Right kidney (tissue), 9 donors: ENCODE results near the gene C10orf105.

ENCODE experiments used
- DNase-seq: peaks from one replicate; pipeline ENCODE4 v3.0.0-alpha.2; 2016
- long read RNA-seq, 8 donors: transcript quantifications; one replicate each; lab custom pipeline, GENCODE V29; 2026

Gene C10orf105, protein sequence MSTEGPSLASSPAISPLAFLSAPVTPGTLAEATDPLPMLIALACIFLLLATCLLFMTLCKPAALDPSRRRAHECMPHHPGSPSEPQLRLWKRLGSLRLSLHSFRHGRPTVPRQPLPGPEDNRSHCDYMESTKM
- long read RNA-seq, donor 1 = 0 reads
- long read RNA-seq, donor 2 = 0 reads
- long read RNA-seq, donor 3 = 0 reads
- long read RNA-seq, donor 4 = 0 reads
- long read RNA-seq, donor 5 = 0 reads
- long read RNA-seq, donor 6 = 0 reads
- long read RNA-seq, donor 7 = 0 reads
- long read RNA-seq, donor 8 = 0 reads

DNA sequence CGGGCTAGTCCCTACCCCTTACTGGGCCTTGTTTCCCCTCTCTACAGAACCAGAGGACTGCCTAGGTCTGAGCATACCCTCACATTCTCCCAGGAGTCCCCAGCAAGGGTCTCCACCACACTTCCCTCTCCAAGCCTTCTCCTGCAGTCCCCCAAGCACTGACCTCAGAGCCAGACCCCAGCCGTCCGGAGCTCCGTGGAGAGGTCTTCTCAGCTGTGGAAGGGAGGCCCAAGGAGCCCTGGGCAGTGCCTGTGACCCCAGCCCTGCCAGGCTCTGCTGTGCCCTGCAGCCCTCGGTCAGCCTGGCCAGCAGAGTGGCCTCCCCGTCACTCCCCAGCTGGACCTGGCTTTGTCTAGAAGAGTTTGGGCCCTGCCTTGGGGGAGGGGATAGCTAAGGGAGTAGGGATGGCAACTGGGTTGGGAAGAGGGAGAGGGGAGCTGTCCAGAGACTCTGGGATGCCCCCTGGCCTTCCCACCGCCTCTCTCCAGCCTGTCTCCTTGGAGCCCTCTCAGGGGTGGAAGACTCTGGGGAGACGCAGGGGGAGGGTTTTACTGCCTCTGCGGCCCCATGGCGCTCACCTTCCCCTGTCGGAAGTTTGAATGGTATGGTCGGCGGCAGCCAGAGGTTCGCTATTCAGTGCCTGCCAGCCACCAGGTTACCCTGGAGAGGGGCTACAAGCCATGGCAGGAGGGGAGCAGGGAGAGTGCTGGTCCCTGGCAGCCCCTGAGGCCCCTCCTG lies at the start of gene C10orf105:
Gene C10orf105, minus strand, starts transcription at position 315 of the 738 bp plus-strand sequence. CDS start 3,441 bp downstream, outside the sequence.
- peak; percentile 33 for DNase-seq

DNA sequence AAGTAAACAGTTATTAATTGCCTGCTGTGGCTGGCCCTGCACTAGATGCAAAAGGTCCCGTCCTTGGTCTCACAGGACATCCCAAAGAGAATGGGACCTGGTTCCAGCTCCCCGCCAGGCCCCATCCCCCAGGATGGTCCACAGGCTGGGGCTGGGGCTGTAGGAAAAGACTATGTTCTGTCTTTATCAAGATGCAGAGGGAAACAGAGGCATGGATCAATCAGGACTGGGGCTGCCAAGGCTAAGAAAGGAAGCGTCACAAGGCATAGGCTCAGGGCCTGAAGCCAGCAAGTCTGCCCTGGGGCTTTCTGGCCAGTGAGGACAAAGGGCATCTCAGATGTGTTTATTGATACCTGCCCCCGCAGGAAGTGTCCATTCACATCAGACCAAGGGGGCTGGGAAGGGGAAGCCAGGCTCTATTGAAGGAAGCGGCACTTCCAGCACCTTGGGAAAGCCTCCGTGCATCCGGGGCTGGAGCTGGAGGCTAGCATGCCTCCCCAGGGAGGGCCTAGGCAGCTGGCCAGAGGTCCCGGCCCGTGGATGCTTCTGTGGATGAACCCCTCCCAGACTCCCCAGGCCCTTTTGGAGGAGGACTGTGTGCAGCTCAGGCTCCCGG lies 48.0 kb upstream of the C10orf105 start:
- DNase-seq = no peak

DNA sequence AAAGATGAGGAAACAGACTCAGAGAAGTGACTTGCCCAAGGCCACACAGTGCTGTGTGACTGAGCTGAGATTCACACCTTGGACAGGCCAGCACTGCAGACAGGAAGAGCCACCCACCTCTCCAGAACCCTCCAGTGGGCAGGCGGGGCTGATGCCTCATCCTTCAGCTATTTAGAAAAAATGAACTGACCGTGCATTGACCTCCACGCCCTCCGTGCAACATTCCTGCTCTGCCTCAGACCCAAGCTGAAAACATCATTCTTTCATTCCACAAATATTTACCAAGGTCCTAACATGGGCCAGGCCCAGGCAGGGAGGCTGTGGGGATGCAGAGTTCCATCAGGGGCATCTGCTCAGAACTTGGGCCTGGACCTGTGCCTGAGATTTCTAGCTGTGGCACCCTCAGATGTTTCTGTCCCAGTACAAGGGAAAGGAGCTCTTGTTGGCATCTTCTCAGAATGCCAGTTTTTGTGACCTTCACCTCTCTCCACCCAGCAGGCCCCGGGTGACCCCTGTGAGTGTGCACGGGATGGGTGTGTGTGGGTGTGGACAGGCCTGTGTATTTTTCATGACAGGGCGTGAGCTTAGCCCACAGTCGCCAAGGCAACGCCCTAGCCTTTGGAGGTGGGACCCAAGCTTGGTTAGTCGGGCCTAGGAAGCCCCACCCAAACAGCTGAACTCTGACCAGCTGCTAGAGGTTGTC lies 47.3 kb upstream of the C10orf105 start:
- DNase-seq = no peak

DNA sequence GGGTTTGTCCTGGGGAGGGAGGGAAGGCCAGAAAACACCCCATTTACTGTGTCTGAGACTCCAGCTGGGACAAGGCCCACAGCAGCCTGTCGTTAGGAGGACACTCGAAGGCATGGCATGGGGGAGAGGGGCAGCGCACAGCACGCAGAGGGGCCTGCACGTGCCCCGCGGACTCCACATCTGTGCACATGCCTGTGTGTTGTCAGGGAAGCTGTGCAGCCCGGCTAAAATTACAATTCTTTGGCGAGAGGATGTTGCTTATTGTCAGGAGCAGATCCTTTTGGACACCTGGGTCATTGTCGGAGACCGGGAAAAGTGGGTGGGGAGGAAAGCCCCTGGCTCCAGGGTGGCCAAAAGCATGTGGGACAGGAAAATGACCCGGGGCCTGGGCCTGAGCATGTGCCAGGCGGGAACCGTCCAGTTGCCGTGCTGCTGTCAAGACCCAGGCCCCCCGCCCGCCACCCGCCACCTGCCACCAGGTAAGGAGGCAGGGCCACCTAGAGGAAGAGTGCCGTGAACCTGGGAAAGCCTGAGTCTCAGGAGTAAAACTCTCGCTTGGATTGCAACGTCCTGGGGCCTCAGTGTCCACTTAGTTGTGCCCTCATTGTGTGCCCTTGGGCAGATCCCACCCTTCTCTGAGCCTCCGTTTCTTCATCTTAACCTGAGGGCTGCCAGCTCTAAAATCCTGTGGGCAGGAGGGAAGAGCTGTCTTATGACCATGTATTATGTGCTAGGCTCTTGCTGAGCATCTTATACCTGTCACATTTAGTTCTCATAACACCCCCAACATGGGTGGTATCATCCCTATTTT lies 46.5 kb upstream of the C10orf105 start:
- DNase-seq = no peak

DNA sequence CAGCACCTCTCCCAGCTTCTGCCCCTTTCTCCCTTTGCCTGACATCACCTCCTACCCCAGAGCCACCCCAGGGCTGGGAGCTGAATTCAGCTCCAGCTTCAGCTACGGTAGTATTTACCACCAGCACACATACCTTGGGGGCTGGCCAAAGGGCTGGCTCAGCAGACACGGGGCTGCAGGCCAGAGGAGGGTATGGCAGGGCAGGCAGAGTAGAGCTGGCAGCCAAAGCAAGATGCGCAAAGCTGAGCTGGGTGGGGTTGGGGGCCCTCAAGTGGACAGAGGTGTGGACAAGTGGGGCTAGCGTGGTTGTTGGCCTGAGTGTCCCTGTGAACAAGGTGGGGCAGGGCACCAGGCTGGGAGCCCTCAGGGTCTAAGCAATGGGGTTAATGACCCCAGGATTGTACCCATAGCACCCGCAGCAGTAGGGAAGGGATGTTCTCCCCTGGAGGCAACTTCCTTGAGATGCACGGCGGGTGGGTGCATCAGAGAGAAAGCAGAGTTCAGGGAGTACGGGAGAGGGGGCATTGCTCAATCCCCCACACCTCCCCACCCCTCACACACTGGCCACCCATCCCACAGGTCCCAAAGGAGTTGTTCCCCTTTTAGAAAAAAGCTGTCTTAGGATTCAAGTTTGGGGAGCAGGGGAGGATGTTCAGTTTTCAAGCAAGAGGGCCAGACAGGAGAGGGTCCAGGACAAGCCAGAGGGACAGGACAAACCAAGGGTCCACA lies 45.8 kb upstream of the C10orf105 start:
- no peak for DNase-seq

DNA sequence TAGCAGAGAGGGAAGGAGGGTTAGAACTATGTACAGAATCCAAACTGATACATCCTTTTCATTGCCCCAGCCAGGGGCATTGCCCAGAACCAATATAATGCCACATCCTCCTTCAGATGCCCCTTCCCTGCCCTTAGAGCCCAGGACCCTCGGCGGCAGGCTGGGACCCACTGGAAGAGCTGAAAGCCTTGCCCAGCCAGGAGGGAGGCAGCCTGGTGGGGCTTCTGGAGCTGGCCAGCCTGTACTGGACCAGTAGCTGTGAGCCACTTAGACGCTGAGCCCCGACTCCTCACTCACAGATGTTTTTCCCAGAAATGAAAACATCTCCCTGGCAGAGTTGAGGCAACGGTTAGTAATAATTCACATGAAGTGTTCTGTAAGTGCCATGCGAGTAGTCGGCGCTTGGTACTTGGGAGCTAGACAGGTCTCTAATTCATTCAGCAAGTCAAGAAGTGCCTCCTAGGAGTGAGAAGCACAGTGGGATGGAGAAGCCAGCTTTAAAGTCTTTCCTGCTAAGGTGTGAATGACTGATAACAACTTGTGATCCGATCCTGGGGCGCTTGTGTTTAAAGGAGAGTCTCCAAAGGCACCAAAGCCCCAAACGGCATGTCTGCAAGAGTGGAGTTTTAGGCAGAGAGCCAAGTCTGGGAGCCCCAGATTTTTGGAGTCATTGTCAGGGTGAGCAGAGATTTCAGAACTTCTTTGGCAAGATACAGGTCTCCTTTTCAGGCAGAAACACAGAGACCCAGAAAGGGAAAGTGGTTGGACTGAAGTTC lies 44.0 kb upstream of the C10orf105 start:
- DNase-seq = no peak

DNA sequence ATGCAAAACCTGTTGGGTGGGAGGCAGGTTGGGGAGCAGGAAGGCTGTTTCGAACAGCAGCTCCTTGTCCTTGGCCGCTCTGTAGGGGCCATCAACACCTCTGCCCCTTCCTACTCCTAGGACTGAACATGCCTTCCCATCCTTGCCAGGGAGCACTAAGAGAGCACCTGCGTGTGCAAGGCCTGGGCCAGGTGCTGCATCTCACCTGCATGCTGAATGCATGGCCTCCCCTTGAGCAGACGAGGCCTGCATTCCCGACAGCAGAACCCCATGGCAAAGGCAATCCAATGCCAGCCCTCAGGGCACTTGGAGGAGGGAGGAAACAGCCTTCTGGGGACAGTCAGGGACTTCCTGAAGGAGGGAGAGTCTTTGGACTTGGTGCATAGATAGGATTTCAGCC lies 42.7 kb upstream of the C10orf105 start:
- no peak for DNase-seq

DNA sequence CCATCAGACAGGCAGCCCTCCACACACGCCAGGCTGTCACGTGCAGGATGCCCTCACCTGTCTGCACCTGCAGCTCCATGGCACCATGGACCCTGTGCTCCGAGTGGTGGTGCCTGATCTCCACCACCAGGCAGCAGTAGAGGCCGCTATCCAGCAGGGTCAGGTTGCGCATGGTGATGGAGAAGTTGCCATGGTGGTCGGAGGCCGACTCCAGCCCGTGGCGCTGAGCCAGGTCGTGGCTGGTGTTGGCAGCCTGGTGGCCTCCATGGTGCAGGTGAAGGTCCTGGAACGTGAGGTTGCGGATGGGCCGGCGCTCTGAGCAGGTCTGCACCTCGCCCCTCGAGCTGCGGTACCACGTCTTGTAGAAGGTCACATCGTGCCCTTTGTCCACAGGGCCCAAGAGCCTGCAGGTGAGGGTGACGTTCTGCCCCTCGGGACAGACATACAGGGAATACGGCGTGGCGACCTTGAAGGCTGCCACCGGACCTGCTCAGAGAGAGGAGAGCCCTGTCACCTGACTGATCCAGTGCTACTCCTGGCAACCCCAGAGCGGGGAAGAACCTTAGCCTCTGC lies 42.0 kb upstream of the C10orf105 start:
- DNase-seq = no peak

DNA sequence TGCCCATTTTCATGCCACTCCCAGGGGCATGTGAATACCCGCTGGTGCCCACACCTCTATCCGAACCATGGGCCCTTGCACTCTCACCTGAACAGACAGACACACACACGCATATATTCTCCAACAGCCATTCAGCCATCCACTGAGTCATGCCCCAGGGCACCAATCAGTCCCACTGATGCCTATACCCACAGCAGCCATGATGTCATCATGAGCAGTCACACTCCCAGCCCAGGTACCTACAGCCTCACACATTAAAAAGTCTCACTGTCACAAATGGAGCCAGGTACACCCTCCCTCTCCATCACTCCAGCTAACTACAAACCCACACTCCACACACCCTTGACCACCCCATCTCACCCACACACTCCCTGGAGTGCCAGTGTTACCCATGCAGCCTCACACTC lies 41.5 kb upstream of the C10orf105 start:
- no peak for DNase-seq

DNA sequence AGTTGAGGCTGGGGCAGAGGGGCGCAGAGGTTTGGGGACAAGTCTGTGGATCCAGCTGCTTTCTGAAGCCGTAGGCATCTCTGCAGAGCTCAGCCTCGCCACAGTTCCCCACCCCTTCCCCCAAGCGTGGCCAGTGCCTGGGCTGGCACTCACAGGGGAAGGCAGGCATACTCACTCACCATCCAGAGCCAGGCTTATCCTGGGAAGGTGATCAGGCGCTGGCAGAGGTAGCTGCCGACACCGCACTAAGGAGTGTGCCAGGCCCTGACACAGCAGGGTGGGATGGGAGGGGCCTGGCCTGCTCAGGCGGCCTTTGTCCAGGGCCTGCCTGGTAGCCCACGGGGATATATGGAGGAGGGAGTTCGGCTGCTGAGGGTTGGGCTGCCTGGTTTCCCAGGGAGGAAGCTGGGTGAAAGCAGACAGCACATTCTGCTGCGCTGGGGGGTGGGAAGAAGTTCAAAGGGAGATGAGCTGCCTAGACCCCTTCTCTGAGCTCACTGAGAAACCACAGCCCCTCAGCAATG lies 37.9 kb upstream of the C10orf105 start:
- DNase-seq = no peak

DNA sequence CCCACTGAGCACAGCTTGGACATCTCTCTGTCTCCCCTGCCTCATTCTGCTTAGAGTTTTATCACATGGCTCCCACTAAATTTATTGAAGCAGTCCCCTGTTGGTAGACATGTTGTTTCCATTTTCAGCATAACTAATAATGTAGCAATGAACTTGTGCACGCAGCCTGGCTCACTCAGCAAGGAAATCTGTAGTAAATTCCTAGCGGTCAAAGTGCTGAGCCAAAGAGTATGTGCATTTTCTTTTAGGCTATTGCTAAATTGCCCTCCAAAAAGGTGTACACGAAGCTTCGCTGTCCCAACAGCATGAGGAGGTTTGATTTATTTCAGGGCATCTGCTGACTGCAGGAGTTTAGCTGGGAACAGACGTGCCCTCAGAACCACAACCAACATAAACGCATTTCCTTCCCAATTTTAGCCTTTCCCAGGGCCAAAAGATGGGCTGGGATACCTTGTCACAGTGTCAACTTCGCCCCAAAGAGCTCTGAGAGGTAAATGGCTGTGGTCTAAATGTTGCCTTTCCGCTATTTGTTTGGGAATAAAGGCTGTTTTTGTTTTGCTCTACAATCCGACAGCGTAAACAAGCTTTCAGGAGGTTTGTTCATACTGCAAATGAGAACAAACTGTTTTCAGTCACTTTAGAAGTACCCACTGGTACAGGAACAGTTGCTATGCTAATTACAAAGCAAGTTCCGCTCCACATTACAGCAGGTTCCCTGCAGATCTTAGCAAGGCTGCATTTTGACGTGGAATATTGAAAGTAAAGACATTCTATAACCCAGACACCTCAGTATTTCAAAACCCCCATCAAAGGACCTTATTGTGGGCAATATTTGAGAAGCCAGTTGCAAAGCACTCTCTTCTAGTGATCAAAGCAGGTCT lies 37.0 kb upstream of the C10orf105 start:
- DNase-seq = no peak

DNA sequence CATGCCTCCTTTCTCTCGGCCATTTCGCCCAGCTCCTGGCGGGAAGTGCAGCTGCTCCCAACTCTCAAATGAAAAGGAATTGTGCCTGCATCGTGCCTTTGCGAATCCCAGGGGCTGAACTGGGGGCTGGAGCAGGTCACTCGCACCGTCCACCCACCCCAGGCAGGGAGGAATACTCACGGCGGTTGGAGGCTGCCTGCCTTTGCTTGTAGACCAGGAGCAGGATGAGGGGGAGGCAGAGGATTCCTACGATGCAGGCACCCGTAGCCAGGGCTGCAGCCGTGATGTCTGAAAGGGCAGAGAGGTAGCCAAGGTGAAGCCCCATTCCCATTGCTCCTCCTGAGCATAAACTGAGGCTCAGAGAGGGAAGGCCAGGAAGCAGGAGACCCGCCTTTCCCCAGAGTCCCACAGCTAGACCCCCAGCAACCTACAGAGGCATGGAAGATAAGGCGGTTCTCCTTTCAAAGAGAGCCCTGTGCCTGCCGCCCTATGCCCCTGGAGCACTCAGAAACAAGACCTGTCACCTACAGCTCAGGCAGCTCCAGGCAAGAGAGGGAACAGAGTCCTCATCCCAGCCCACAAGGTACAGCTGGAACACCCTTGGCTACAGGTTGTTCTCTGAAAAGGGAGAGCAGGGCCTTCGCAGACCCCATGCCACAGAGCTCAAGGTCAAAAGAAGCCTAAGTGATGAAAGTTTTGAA lies 35.8 kb upstream of the C10orf105 start:
- no peak for DNase-seq

DNA sequence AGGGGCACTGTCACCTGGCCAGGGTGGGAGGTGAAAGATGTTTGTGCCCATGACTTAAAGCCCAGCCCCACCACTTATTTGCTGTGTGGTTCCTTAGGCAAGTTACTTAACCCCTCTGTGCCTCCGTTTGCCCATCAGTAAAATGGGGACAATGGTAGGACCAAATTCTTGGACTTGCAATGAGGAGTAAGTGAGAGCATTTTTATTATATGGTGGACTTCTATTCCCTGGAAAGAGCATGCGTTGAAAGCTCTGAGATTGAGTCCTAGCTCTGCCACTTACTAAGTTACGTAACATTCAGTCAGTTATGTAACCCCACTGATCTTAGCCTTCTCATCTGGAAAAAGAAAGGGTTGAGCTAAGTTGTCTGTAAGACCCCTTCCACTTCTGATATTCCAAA lies 35.0 kb upstream of the C10orf105 start:
- DNase-seq = no peak

DNA sequence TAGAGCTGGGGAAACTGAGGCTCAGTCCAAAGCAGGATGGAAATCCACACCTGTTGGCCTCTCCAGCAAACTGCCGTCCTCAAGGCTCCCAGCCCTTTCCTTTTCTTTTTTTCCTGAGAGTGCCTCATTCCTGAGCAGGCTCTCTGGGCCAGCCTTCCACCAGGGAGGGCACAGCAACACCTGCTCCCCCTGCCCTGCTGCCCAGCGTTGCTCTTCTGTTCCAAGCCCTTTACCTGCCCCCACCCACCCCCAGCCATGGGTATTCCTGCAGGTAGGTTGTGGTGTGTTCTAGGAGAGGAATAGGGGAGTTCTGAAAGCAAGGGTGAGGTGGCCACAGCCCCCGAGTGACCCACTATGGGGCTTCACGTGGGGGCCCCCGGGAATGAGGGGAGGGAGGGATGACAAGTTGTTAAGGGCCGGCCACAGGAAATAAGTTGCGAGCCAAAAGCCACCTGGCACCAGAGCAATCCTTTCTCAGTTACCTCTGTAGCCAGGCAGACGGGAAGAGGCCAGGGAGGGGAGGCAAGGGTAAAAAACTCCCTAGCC lies 34.5 kb upstream of the C10orf105 start:
- no peak for DNase-seq

DNA sequence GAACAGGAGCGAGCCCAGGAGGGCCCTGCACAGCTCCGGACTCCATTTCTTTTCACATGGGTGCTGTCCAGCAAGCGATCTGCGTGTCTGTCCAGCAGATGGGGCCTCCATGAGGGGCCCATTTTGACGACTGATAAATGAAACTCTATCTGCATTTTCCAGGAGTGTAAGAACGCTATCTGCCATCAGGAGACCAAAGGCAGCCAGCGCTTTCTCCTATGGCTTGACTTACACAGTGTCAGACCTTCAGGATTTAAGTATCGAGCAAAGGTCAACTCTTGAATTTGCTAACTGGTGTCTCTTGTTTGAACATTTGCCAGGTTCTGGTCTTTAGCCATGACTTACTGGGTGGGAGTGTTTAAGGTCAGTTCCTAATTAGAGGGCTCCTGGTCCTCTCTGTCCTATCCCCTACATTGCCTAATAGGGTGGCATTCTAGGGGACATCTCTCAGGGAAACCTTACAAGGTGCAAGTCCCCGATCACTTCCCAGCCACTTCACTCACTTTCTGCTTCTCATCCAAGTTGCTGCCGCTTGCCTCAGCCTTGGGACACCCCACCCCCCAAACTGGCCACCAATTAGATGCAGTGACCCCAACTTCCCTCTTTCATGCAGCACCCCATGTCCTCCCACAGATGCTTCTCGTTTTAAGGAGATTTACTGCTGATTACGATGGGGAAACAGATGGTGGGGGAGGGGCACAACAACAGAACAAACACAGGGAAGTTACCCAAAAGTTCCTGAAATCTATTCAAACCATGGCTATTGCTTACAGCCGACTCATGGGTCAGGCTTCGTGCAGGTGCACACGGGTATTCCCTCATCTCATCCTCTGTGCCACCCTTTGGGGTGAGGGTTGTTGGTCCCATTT lies 33.7 kb upstream of the C10orf105 start:
- no peak for DNase-seq

DNA sequence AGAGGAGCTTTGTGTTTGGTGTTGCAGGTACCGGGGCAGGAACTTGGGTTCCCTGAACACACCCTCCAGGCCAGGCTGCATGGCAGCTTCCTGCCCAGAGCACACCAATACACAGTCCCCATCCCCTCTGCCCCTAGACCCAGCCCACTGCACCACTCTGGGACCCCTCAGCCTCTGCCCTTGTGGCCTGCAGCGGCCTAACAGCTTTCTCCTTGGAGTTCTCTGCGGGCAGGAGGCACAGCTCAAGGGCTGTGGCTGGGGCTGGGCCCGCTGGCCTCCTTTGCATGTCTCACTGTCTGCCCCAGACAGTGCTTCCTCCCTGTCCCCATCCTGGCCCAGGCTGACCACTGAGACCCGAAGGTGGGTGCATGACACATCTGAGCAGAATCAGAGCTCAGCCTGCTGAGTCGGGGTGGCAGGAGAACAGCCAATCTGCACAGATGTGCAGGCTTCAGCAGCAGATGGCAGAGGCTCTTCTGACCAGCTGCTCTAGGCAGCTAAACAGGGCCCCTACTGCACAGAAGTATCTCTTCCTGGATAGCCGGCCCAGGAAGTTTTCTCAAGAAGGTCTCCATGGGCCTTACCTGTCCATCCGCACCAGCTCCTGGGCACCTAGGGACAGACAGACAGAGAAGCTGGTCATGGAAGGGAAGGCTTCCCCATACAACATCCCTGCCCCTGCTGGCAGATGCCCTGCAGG lies 33.0 kb upstream of the C10orf105 start:
- no peak for DNase-seq
